ENCODE data around the gene SKP1.

- no peak for TF ChIP-seq CTCF (IDR thresholded peaks at IDR 0.05)
- TF ChIP-seq ZFX (IDR thresholded peaks at IDR 0.05; ENCODE audit: borderline replicate concordance): no peak
Observed at GRCh38 chr5:134127988-134128647, 48.6 kb downstream of the SKP1 start.
